Ovary (tissue), 3 donors: ENCODE measurements around the gene PAM.

Experiments
- POLR2A ChIP-seq: fragments of 450-650 bp; IDR thresholded peaks from one replicate; pipeline ENCODE4 v1.6.1; 2017; ENCODE audit warnings: antibody characterized with exemption, mild to moderate bottlenecking, moderate library complexity
- TF ChIP-seq, protein P1 (sequence below), 3 donors: fragments of 450-650 bp in 2 of 3; fragments of 200-600 bp in 1 of 3; IDR thresholded peaks; one replicate each; pipeline versions ENCODE4 v1.5.1 to v1.8.0; 2016 to 2022; ENCODE audit warnings: antibody characterized with exemption in 3 of 3, mild to moderate bottlenecking in 1 of 3
- donor health status: DM: no; HTN: no; CAD: no.

DNA sequence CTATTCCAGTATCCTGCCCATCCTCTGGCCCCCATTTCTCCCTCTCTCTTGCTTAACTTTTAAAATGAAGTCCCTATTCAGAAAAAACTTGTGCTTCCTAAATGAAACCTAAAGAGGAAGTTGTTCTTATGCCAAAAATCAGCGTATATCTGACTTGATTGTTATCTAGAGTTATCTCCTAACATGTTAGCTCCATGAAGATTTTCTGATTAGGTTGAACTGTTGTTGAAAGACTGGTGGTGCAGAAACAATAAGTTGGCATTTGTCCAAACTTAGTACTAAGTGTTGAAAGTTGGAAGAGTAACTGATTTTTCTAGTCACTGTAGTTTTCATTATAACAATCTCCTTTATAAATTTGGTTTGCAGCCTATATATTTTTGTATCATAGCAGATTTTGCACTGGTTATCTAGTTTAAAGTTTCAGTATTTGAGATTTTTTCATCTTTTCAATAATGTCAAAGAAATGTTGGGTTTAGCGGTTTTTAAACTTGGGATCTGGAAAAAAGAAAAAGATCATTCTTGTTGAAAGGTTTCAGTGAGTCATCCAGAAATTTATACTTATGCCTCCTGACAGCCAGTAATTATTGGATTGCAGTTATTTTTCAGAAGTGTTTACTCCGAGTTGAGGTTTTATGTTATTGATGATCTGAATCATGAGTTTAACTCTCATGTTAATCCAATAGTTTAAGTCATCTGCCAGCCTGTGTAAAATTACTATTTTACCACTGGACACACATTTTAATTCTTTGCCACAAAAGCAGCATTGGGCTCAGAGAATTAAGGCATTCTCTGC, 60.6 kb downstream of the PAM start:
- no peak for TF ChIP-seq POLR2A
- TF ChIP-seq, protein P1, sequence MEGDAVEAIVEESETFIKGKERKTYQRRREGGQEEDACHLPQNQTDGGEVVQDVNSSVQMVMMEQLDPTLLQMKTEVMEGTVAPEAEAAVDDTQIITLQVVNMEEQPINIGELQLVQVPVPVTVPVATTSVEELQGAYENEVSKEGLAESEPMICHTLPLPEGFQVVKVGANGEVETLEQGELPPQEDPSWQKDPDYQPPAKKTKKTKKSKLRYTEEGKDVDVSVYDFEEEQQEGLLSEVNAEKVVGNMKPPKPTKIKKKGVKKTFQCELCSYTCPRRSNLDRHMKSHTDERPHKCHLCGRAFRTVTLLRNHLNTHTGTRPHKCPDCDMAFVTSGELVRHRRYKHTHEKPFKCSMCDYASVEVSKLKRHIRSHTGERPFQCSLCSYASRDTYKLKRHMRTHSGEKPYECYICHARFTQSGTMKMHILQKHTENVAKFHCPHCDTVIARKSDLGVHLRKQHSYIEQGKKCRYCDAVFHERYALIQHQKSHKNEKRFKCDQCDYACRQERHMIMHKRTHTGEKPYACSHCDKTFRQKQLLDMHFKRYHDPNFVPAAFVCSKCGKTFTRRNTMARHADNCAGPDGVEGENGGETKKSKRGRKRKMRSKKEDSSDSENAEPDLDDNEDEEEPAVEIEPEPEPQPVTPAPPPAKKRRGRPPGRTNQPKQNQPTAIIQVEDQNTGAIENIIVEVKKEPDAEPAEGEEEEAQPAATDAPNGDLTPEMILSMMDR (IDR thresholded peaks at IDR 0.05) = no peak
